Chondrocyte (in vitro differentiated cells): ENCODE measurements around the gene HEXIM2. TPM values are rescaled to one million over a fixed set of nuclear protein-coding genes. Genes with fewer than 3 reads are reported as not detected.
"Not testable (repeated sequence)": the region's sequence is repeated elsewhere in the genome, so short reads cannot be mapped to it uniquely, and the experiment has no call there.

Experiments
- DNase-seq: peaks from one replicate; pipeline ENCODE4 v3.0.0; 2021; ENCODE audit warnings: mixed read lengths, low spot score
- H3K27ac Mint-ChIP-seq: one replicate; pipeline ENCODE4 v1.8.0; 2021; ENCODE audit warnings: mild to moderate bottlenecking, moderate library complexity, mixed read lengths; ENCODE audit not compliant: unreplicated experiment
- H3K27me3 Mint-ChIP-seq: 2 replicates; pipeline ENCODE4 v1.8.0; 2021; ENCODE audit warnings: low read depth, mixed read lengths
- H3K36me3 Mint-ChIP-seq: 2 replicates; pipeline ENCODE4 v1.8.0; 2021; ENCODE audit warnings: low read depth, mixed read lengths
- H3K4me1 Mint-ChIP-seq: 2 replicates; pipeline ENCODE4 v1.8.0; 2021; ENCODE audit warnings: low read depth, mild to moderate bottlenecking, mixed read lengths
- H3K4me3 Mint-ChIP-seq: one replicate; pipeline ENCODE4 v1.8.0; 2021; ENCODE audit warnings: mild to moderate bottlenecking, moderate library complexity, mixed read lengths; ENCODE audit not compliant: unreplicated experiment
- H3K9me3 Mint-ChIP-seq: 2 replicates; pipeline ENCODE4 v1.8.0; 2021; ENCODE audit warnings: low read depth, mixed read lengths
- CTCF ChIP-seq: fragments of 200-600 bp; sonication (generic); IDR thresholded peaks from 2 replicates; pipeline ENCODE4 v1.5.0; 2021; ENCODE audit warnings: antibody characterized with exemption, mild to moderate bottlenecking, moderate library complexity
- microRNA-seq: library from miRNA; unstranded; fragments of <30 nt; microRNA quantifications from one replicate; pipeline ENCODE4 v1.2.0, GENCODE V29; 2020; ENCODE audit warnings: borderline number of aligned reads
- total RNA-seq: library from RNA; stranded (reverse); gene quantifications from 3 replicates; pipeline ENCODE4 v1.2.1, GENCODE V29; 2021

Gene HEXIM2
- total RNA-seq, 1 donor from 2014 or later = 6.4 TPM

DNA sequence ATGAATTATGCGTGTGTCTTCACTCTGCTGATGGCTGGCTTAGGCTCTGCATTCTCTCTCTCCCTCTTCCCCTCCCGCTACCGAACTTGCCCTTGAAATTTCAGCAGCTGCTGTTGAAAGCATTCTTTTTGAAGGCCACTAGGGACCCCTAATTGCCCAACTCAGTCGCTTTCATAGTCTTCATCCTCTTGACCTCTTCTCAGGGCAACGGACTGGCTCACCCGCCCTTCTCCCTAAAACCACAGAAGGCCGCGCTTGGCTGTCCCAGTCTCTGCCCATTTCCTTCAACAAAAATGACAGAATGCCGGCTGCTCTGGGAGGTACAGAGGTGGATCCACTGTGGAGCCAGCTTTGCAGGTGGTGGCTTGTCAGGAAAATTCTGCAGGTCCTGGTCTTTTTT is 39.0 kb downstream of the HEXIM2 start:
- Mint-ChIP-seq H3K4me1 (peaks cover 10% of the 10 kb centered on the region), H3K27ac (no peak overlapping the region), H3K9me3 (no peaks in the 10 kb centered on the region), H3K36me3 (no peaks in the 10 kb centered on the region), H3K4me3 (no peak overlapping the region), H3K27me3 (no peaks in the 10 kb centered on the region)
- DNase-seq = no peak
- TF ChIP-seq CTCF = no peak

GRCh38 chr17:45201457-45201856 is 39.8 kb downstream of the HEXIM2 start:
- no peak for DNase-seq
- Mint-ChIP-seq H3K27me3 (no peaks in the 10 kb centered on the region), H3K36me3 (no peaks in the 10 kb centered on the region), H3K9me3 (no peaks in the 10 kb centered on the region), H3K27ac (no peak overlapping the region), H3K4me1 (peaks cover 10% of the 10 kb centered on the region), H3K4me3 (no peak overlapping the region)
- TF ChIP-seq CTCF = no peak

- not testable (repeated sequence) for DNase-seq, H3K9me3 Mint-ChIP-seq, H3K27ac Mint-ChIP-seq, H3K4me3 Mint-ChIP-seq, H3K4me1 Mint-ChIP-seq, H3K36me3 Mint-ChIP-seq, H3K27me3 Mint-ChIP-seq
These were observed 40.2 kb downstream of the HEXIM2 start for GRCh38 chr17:45201880-45202279.

DNA sequence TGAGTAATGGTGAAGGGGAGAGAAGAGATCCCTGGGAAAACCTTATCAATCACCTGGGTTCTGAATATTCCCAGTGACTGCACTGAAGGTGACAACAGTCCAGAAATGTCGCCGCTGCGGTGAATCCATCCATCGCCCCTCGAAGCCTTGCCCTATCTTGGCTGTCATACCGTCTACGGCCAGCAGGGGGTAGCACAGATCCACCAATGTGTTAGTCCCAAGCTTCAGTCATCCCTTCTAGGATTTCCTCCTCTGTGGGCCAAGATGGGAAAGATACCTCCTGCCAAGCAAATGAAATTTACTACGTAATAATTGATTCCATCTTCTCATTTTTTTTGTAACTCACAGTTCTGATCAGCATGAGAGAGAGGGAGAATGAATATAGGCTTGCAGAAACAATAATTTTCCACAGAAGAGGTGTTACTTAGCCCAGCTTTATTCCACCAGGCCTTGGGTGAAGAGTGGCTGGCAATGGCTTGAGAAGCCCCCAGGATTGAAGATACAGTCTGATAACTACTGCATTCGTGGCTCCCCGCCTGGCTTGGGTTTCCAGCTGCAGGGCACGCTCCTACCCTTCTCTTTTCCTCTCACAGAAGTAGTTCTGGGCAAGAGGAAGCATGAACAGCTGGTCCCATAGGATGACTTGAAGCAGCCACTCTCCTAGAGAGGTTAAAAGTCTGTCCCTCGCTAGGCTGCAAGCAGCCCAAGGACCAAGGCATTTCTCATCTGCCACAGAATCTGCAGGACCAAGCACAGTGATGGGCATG is 57.4 kb downstream of the HEXIM2 start:
- peak; percentile 95 for TF ChIP-seq CTCF
- peaks cover 5% of the 10 kb centered on the region for H3K27me3 Mint-ChIP-seq
- no peak overlapping the region for H3K4me3 Mint-ChIP-seq

More for the DNA sequence above, 57.4 kb downstream of the HEXIM2 start:
- Mint-ChIP-seq H3K4me1 (peaks cover 7% of the 10 kb centered on the region), H3K9me3 (no peaks in the 10 kb centered on the region), H3K27ac (no peak overlapping the region), H3K36me3 (no peaks in the 10 kb centered on the region)
- DNase-seq = no peak

Small RNA genes within 50 kb of the gene (microRNA-seq; reads per million reads assigned to microRNA genes)
- not detected for gene MIR6784

Other genes with a start within 250 kb of the HEXIM2 start
- gene GFAP, start 246.4 kb upstream of the HEXIM2 start, total RNA-seq = 0.55 to 1.0 TPM in 2 of 3 replicates, not detected in the other
- 3.9 to 7.7 TPM (median 5.2 TPM) in 3 replicates for gene KIF18B, start 214.1 kb upstream of the HEXIM2 start, total RNA-seq
- gene C1QL1, start 193.6 kb upstream of the HEXIM2 start, total RNA-seq = 1.6 to 2.8 TPM (median 2.0 TPM) in 3 replicates
- gene DCAKD, start 110.2 kb upstream of the HEXIM2 start, total RNA-seq = 33.9 to 39.9 TPM (median 36.5 TPM) in 3 replicates
- 89.0 to 103 TPM (median 91.4 TPM) in 3 replicates for gene NMT1, start 100.6 kb upstream of the HEXIM2 start, total RNA-seq
- 123 to 135 TPM (median 128 TPM) in 3 replicates for gene PLCD3, start 29.4 kb upstream of the HEXIM2 start, total RNA-seq
- gene ACBD4, start 26.2 kb upstream of the HEXIM2 start, total RNA-seq = 4.7 to 6.8 TPM (median 5.6 TPM) in 3 replicates
- gene HEXIM1, start 13.4 kb upstream of the HEXIM2 start, total RNA-seq = 35.9 to 41.0 TPM (median 36.4 TPM) in 3 replicates
- 0.89 to 2.0 TPM (median 1.8 TPM) in 3 replicates for gene FMNL1, start 60.0 kb downstream of the HEXIM2 start, total RNA-seq
- gene SPATA32, start 100.2 kb downstream of the HEXIM2 start, total RNA-seq = not detected in 3 replicates
- 3.9 to 8.6 TPM (median 5.2 TPM) in 3 replicates for gene MAP3K14, start 155.1 kb downstream of the HEXIM2 start, total RNA-seq